ENCODE results near the gene OTOP2. TPM values are rescaled to one million over a fixed set of nuclear protein-coding genes. Genes with fewer than 3 reads are reported as not detected.
A peak's percentile ranks its signal among the peaks of the same experiment; 100 is the strongest.

The OTOP2 gene
- total RNA-seq, 2 experiments from 2014 or later, result not detected

GRCh38 chr17:74970395-74970794 is 46.3 kb downstream of the OTOP2 start:
- no peak overlapping the region for H3K27ac Mint-ChIP-seq
- H3K9me3 Mint-ChIP-seq (ENCODE audit: low read depth), result no peaks in the 10 kb centered on the region
- no peaks in the 10 kb centered on the region for H3K36me3 Mint-ChIP-seq (ENCODE audit: low read depth)
- H3K4me3 Mint-ChIP-seq, result no peak overlapping the region
- H3K4me1 Mint-ChIP-seq, result peaks cover 9% of the 10 kb centered on the region
- peaks cover 7% of the 10 kb centered on the region for H3K27me3 Mint-ChIP-seq
- no peak for DNase-seq
- ChIA-PET POLR2A (interaction anchor here (0.6 kb wide), 1 partner anchor 33 kb away, joined by 3 read pairs; no protein-coding TSS in a partner anchor), CTCF (interaction anchor here (10.6 kb wide), 1 partner anchor 8 kb away, joined by 82 read pairs; no protein-coding TSS in a partner anchor)
- intact Hi-C loops (cut with DNase I, micrococcal nuclease), result no loop called here
- no peak for ATAC-seq

GRCh38 chr17:74971069-74971841 is 47.2 kb downstream of the OTOP2 start:
- ATAC-seq (no peak), DNase-seq (no peak)
- Mint-ChIP-seq H3K27ac (no peak overlapping the region), H3K27me3 (peaks cover 7% of the 10 kb centered on the region), H3K4me1 (peaks cover 9% of the 10 kb centered on the region), H3K9me3 (ENCODE audit: low read depth) (no peaks in the 10 kb centered on the region), H3K4me3 (peak overlapping the region; percentile 70), H3K36me3 (ENCODE audit: low read depth) (no peaks in the 10 kb centered on the region)
- intact Hi-C loops (cut with DNase I, micrococcal nuclease), result no loop called here
- ChIA-PET CTCF (interaction anchor here (1.1 to 10.6 kb wide), 4 partner anchors 9 to 233 kb away, joined by 3 to 82 read pairs (median 19); partner anchors contain the start of gene CDR2L), POLR2A (interaction anchor here (1.8 kb wide), 1 partner anchor 10 kb away, joined by 6 read pairs; no protein-coding TSS in a partner anchor)

GRCh38 chr17:74971842-74972106 is 47.7 kb downstream of the OTOP2 start:
- intact Hi-C loops (cut with DNase I, micrococcal nuclease), result loop anchor here in 1 of 2 experiments (1.0 kb wide), 2 partner anchors 11 to 16 kb away; partner anchors contain the start of gene CDR2L
- POLR2A ChIA-PET, result interaction anchor here (0.6 to 1.8 kb wide), 2 partner anchors 10 to 94 kb away, joined by 4 to 6 read pairs; no protein-coding TSS in a partner anchor

GRCh38 chr17:74972107-74972972 is 48.3 kb downstream of the OTOP2 start, which contains the start of gene HID1:
TSS of gene HID1 (minus strand) at chr17:74972759. CDS start at chr17:74972656, 103 bp downstream.
- H3K4me3 Mint-ChIP-seq, result peak within 1 kb of the TSS; percentile 70
- H3K36me3 Mint-ChIP-seq (ENCODE audit: low read depth), result no peaks in the 10 kb centered on the region
- H3K9me3 Mint-ChIP-seq (ENCODE audit: low read depth), result no peaks in the 10 kb centered on the region
- DNase-seq (peak; percentile 88), ATAC-seq (peak; percentile 89)
- ChIA-PET POLR2A (interaction anchor here (0.6 to 1.8 kb wide), 4 partner anchors 11 to 99 kb away, joined by 3 to 6 read pairs (median 4); partner anchors contain the start of genes FDXR and MRPL58), CTCF (interaction anchor here (0.6 to 10.6 kb wide), 7 partner anchors 10 to 260 kb away, joined by 3 to 82 read pairs (median 3); partner anchors contain the start of genes ARMC7 and CDR2L)
- peaks cover 7% of the 10 kb centered on the region for H3K27me3 Mint-ChIP-seq
- intact Hi-C loops (cut with DNase I, micrococcal nuclease), result loop anchor here in 1 of 2 experiments (1.0 kb wide), 2 partner anchors 10 to 15 kb away; partner anchors contain the start of gene CDR2L
- peaks cover 9% of the 10 kb centered on the region for H3K4me1 Mint-ChIP-seq
- H3K27ac Mint-ChIP-seq, result no peak within 1 kb of the TSS

More at GRCh38 chr17:74971842-74972106, 47.7 kb downstream of the OTOP2 start:
- Mint-ChIP-seq H3K27me3 (peaks cover 7% of the 10 kb centered on the region), H3K9me3 (ENCODE audit: low read depth) (no peaks in the 10 kb centered on the region), H3K4me1 (peaks cover 9% of the 10 kb centered on the region), H3K27ac (no peak overlapping the region), H3K4me3 (peak overlapping the region; percentile 70), H3K36me3 (ENCODE audit: low read depth) (no peaks in the 10 kb centered on the region)
- CTCF ChIA-PET, result interaction anchor here (1.1 to 10.6 kb wide), 4 partner anchors 10 to 233 kb away, joined by 3 to 82 read pairs (median 19); partner anchors contain the start of gene CDR2L
- DNase-seq, result no peak
- ATAC-seq, result no peak

- ATAC-seq, result no peak
- POLR2A ChIA-PET, result interaction anchor here (0.9 to 1.1 kb wide), 2 partner anchors 39 to 100 kb away, joined by 3 to 4 read pairs; partner anchors contain the start of genes FDXR and MRPL58
- Mint-ChIP-seq H3K4me1 (peaks cover 9% of the 10 kb centered on the region), H3K4me3 (peak overlapping the region; percentile 70), H3K27ac (no peak overlapping the region), H3K36me3 (ENCODE audit: low read depth) (no peaks in the 10 kb centered on the region), H3K27me3 (peaks cover 7% of the 10 kb centered on the region), H3K9me3 (ENCODE audit: low read depth) (no peaks in the 10 kb centered on the region)
- CTCF ChIA-PET, result interaction anchor here (0.6 to 10.6 kb wide), 6 partner anchors 11 to 259 kb away, joined by 3 to 82 read pairs (median 11); partner anchors contain the start of genes ARMC7 and CDR2L
- no peak for DNase-seq
- intact Hi-C loops (cut with DNase I, micrococcal nuclease), result loop anchor here in 1 of 2 experiments (1.0 kb wide), 2 partner anchors 9 to 14 kb away; partner anchors contain the start of gene CDR2L
Observed at GRCh38 chr17:74972973-74973328, 48.9 kb downstream of the OTOP2 start.

- H3K4me3 Mint-ChIP-seq, result no peak overlapping the region
- no peaks in the 10 kb centered on the region for H3K9me3 Mint-ChIP-seq (ENCODE audit: low read depth)
- CTCF ChIA-PET, result interaction anchor here (0.7 to 10.6 kb wide), 6 partner anchors 12 to 436 kb away, joined by 3 to 82 read pairs (median 7); partner anchors contain the start of genes CDR2L and MRPL58
Observed at GRCh38 chr17:74975943-74976342, 51.9 kb downstream of the OTOP2 start.

GRCh38 chr17:74977802-74978201 is 53.7 kb downstream of the OTOP2 start:
- Mint-ChIP-seq H3K4me3 (no peak overlapping the region), H3K9me3 (ENCODE audit: low read depth) (no peaks in the 10 kb centered on the region), H3K4me1 (peaks cover 14% of the 10 kb centered on the region), H3K36me3 (ENCODE audit: low read depth) (no peaks in the 10 kb centered on the region), H3K27ac (no peak overlapping the region), H3K27me3 (peaks cover 7% of the 10 kb centered on the region)
- intact Hi-C loops (cut with DNase I, micrococcal nuclease), result no loop called here
- CTCF ChIA-PET, result interaction anchor here (2.1 to 10.6 kb wide), 2 partner anchors 11 to 16 kb away, joined by 9 to 82 read pairs; partner anchors contain the start of gene CDR2L
- POLR2A ChIA-PET, result no interaction called here
- DNase-seq, result no peak
- no peak for ATAC-seq

More at GRCh38 chr17:74975943-74976342, 51.9 kb downstream of the OTOP2 start:
- no peak for ATAC-seq
- Mint-ChIP-seq H3K36me3 (ENCODE audit: low read depth) (no peaks in the 10 kb centered on the region), H3K27me3 (peaks cover 7% of the 10 kb centered on the region), H3K4me1 (peaks cover 9% of the 10 kb centered on the region), H3K27ac (no peak overlapping the region)
- DNase-seq, result no peak
- intact Hi-C loops (cut with DNase I, micrococcal nuclease), result no loop called here
- POLR2A ChIA-PET, result no interaction called here

- Mint-ChIP-seq H3K9me3 (ENCODE audit: low read depth) (no peaks in the 10 kb centered on the region), H3K27ac (no peak overlapping the region), H3K36me3 (ENCODE audit: low read depth) (no peaks in the 10 kb centered on the region), H3K4me3 (no peak overlapping the region), H3K4me1 (peaks cover 11% of the 10 kb centered on the region), H3K27me3 (peaks cover 3% of the 10 kb centered on the region)
- no peak for DNase-seq
- CTCF ChIA-PET, result interaction anchor here (1.1 to 10.6 kb wide), 2 partner anchors 16 to 110 kb away, joined by 3 to 82 read pairs; no protein-coding TSS in a partner anchor
- POLR2A ChIA-PET, result no interaction called here
- intact Hi-C loops (cut with DNase I, micrococcal nuclease), result no loop called here
- ATAC-seq, result no peak
Observed at GRCh38 chr17:74978240-74978639, 54.2 kb downstream of the OTOP2 start.

- peaks cover 11% of the 10 kb centered on the region for H3K4me1 Mint-ChIP-seq
- DNase-seq (no peak), ATAC-seq (no peak)
- POLR2A ChIA-PET, result interaction anchor here (0.7 kb wide), 1 partner anchor 301 kb away, joined by 3 read pairs; no protein-coding TSS in a partner anchor
- H3K27ac Mint-ChIP-seq, result no peak overlapping the region
- CTCF ChIA-PET, result interaction anchor here (1.1 to 10.6 kb wide), 2 partner anchors 17 to 123 kb away, joined by 3 to 82 read pairs; no protein-coding TSS in a partner anchor
- no peaks in the 10 kb centered on the region for H3K36me3 Mint-ChIP-seq (ENCODE audit: low read depth)
- intact Hi-C loops (cut with DNase I, micrococcal nuclease), result loop anchor here (5.0 kb wide), 3 partner anchors 53 to 538 kb away; partner anchors contain the start of genes CASKIN2 (in 1 of the 2), SUMO2 (in 1 of the 2) and TSEN54 (in 1 of the 2)
- H3K27me3 Mint-ChIP-seq, result peaks cover under 1% of the 10 kb centered on the region
- no peak overlapping the region for H3K4me3 Mint-ChIP-seq
- no peaks in the 10 kb centered on the region for H3K9me3 Mint-ChIP-seq (ENCODE audit: low read depth)
Observed at GRCh38 chr17:74979408-74980146, 55.5 kb downstream of the OTOP2 start.

GRCh38 chr17:74981318-74981978 is 57.4 kb downstream of the OTOP2 start:
- ATAC-seq (no peak), DNase-seq (no peak)
- POLR2A ChIA-PET, result no interaction called here
- intact Hi-C loops (cut with DNase I, micrococcal nuclease), result loop anchor here (5.0 kb wide), 3 partner anchors 51 to 536 kb away; partner anchors contain the start of genes CASKIN2 (in 1 of the 2), SUMO2 (in 1 of the 2) and TSEN54 (in 1 of the 2)
- CTCF ChIA-PET, result no interaction called here
- no peaks in the 10 kb centered on the region for H3K9me3 Mint-ChIP-seq (ENCODE audit: low read depth)
- peak overlapping the region; percentile 77 for H3K4me3 Mint-ChIP-seq
- peak overlapping the region; percentile 79 for H3K27ac Mint-ChIP-seq
- H3K4me1 Mint-ChIP-seq, result peaks cover 11% of the 10 kb centered on the region
- no peaks in the 10 kb centered on the region for H3K36me3 Mint-ChIP-seq (ENCODE audit: low read depth)
- peaks cover 4% of the 10 kb centered on the region for H3K27me3 Mint-ChIP-seq
